NCI-H69 (cell line): ENCODE data around the gene ZFX.

ENCODE experiments used
- DNase-seq: peaks from one replicate; lab custom pipeline; 2025; lab: John Stamatoyannopoulos, UW

The ZFX gene

GRCh38 chrX:24202465-24203031 lies 53.0 kb downstream of the ZFX start:
- DNase-seq = no peak

GRCh38 chrX:24203072-24203808 lies 53.7 kb downstream of the ZFX start:
- DNase-seq = no peak

GRCh38 chrX:24204331-24204730 lies 54.8 kb downstream of the ZFX start:
- no peak for DNase-seq

- no peak for DNase-seq
These were observed 55.4 kb downstream of the ZFX start for GRCh38 chrX:24204958-24205357.

GRCh38 chrX:24207826-24208225 lies 58.3 kb downstream of the ZFX start:
- DNase-seq = no peak

GRCh38 chrX:24208496-24209240 lies 59.1 kb downstream of the ZFX start:
- no peak for DNase-seq

GRCh38 chrX:24210190-24210589 lies 60.7 kb downstream of the ZFX start:
- no peak for DNase-seq

- DNase-seq = no peak
These were observed 65.0 kb downstream of the ZFX start for GRCh38 chrX:24214568-24214967.

GRCh38 chrX:24215272-24215671 lies 65.7 kb downstream of the ZFX start:
- no peak for DNase-seq

GRCh38 chrX:24216037-24216436 lies 66.5 kb downstream of the ZFX start:
- DNase-seq = no peak

- DNase-seq = no peak
These were observed 67.3 kb downstream of the ZFX start for GRCh38 chrX:24216827-24217226.

- no peak for DNase-seq
These were observed 69.8 kb downstream of the ZFX start for GRCh38 chrX:24219320-24219719.

- DNase-seq = no peak
These were observed 72.3 kb downstream of the ZFX start for GRCh38 chrX:24221872-24222271.

- no peak for DNase-seq
These were observed 75.7 kb downstream of the ZFX start for GRCh38 chrX:24225265-24225664.

- no peak for DNase-seq
These were observed 76.6 kb downstream of the ZFX start for GRCh38 chrX:24226176-24226575.

GRCh38 chrX:24228596-24228995 lies 79.1 kb downstream of the ZFX start:
- DNase-seq = no peak

- no peak for DNase-seq
These were observed 79.9 kb downstream of the ZFX start for GRCh38 chrX:24229400-24229879.

- no peak for DNase-seq
These were observed 80.4 kb downstream of the ZFX start for GRCh38 chrX:24229976-24230375.

GRCh38 chrX:24231131-24231540 lies 81.6 kb downstream of the ZFX start:
- DNase-seq = peak; percentile 4

GRCh38 chrX:24231641-24232179 lies 82.2 kb downstream of the ZFX start:
- DNase-seq = no peak

- no peak for DNase-seq
These were observed 83.3 kb downstream of the ZFX start for GRCh38 chrX:24232796-24233195.

- no peak for DNase-seq
These were observed 85.7 kb downstream of the ZFX start for GRCh38 chrX:24235084-24235710.
